Measurements from ENCODE around the gene YPEL5.
"Not testable (repeated sequence)": the region's sequence is repeated elsewhere in the genome, so short reads cannot be mapped to it uniquely, and the experiment has no call there.

YPEL5 gene

GRCh38 chr2:30146337-30147195, at the start of gene YPEL5:
Gene YPEL5 (plus strand): TSS chr2:30147007. CDS start chr2:30156652, 9,645 bp downstream.
- peak; percentile 98 to 99 for DNase-seq (ENCODE audit: low read depth in 2 of 2)

- no peak for DNase-seq (ENCODE audit: low read depth in 2 of 2)
Measured at GRCh38 chr2:30098266-30099005, 48.4 kb upstream of the YPEL5 start.

GRCh38 chr2:30099366-30099765, 47.4 kb upstream of the YPEL5 start:
- not testable (repeated sequence) for DNase-seq (ENCODE audit: low read depth in 2 of 2)

- DNase-seq (ENCODE audit: low read depth in 2 of 2): not testable (repeated sequence)
Measured at GRCh38 chr2:30100691-30101090, 46.1 kb upstream of the YPEL5 start.

- no peak for DNase-seq (ENCODE audit: low read depth in 2 of 2)
Measured at GRCh38 chr2:30104307-30104706, 42.5 kb upstream of the YPEL5 start.

- no peak for DNase-seq (ENCODE audit: low read depth in 2 of 2)
Measured at GRCh38 chr2:30105556-30105955, 41.3 kb upstream of the YPEL5 start.

GRCh38 chr2:30106543-30106942, 40.3 kb upstream of the YPEL5 start:
- DNase-seq (ENCODE audit: low read depth in 2 of 2): no peak

- no peak for DNase-seq (ENCODE audit: low read depth in 2 of 2)
Measured at GRCh38 chr2:30108192-30108591, 38.6 kb upstream of the YPEL5 start.

GRCh38 chr2:30108851-30109250, 38.0 kb upstream of the YPEL5 start:
- DNase-seq (ENCODE audit: low read depth in 2 of 2): no peak

- DNase-seq (ENCODE audit: low read depth in 2 of 2): no peak
Measured at GRCh38 chr2:30109856-30110255, 37.0 kb upstream of the YPEL5 start.

GRCh38 chr2:30110773-30111172, 36.0 kb upstream of the YPEL5 start:
- DNase-seq (ENCODE audit: low read depth in 2 of 2): no peak

- DNase-seq (ENCODE audit: low read depth in 2 of 2): not testable (repeated sequence)
Measured at GRCh38 chr2:30111186-30111585, 35.6 kb upstream of the YPEL5 start.

- no peak for DNase-seq (ENCODE audit: low read depth in 2 of 2)
Measured at GRCh38 chr2:30112561-30112960, 34.2 kb upstream of the YPEL5 start.

- no peak for DNase-seq (ENCODE audit: low read depth in 2 of 2)
Measured at GRCh38 chr2:30113617-30114293, 33.1 kb upstream of the YPEL5 start.

GRCh38 chr2:30115141-30115980, 31.4 kb upstream of the YPEL5 start:
- peak; percentile 11 to 43 for DNase-seq (ENCODE audit: low read depth in 2 of 2)

- no peak for DNase-seq (ENCODE audit: low read depth in 2 of 2)
Measured at GRCh38 chr2:30115981-30116285, 30.9 kb upstream of the YPEL5 start.

GRCh38 chr2:30122362-30122761, 24.4 kb upstream of the YPEL5 start:
- DNase-seq (ENCODE audit: low read depth in 2 of 2): no peak

- DNase-seq (ENCODE audit: low read depth in 2 of 2): no peak
Measured at GRCh38 chr2:30127016-30127893, 19.6 kb upstream of the YPEL5 start.

- DNase-seq (ENCODE audit: low read depth in 2 of 2): no peak
Measured at GRCh38 chr2:30134582-30134981, 12.2 kb upstream of the YPEL5 start.

- DNase-seq (ENCODE audit: low read depth in 2 of 2): no peak
Measured at GRCh38 chr2:30135541-30135940, 11.3 kb upstream of the YPEL5 start.
